Measurements from ENCODE around the gene FBXO10. TPM values are rescaled to one million over a fixed set of nuclear protein-coding genes. Genes with fewer than 3 reads are reported as not detected.

FBXO10 gene
- total RNA-seq, 4 donors from 2014 or later = 5.1 to 10.5 (median 7.2) TPM

- Histone ChIP-seq H3K36me3 (no peaks in the 10 kb centered on the region), H3K4me1 (no peaks in the 10 kb centered on the region), H3K4me3 (no peak overlapping the region), H3K27ac (no peak overlapping the region), H3K27me3 (peaks cover 7% of the 10 kb centered on the region), H3K9me3 (no peaks in the 10 kb centered on the region)
- TF ChIP-seq EP300 (IDR thresholded peaks at IDR 0.05) = no peak
- 72 to 74% methylated on average over 2 to 4 of the region's 4 CpGs for WGBS, 2 donors (ENCODE audit: low coverage in 1 of 2)
- no peak for ATAC-seq
Observed at GRCh38 chr9:37618817-37619216, 42.6 kb upstream of the FBXO10 start.

- ATAC-seq = no peak
Observed at GRCh38 chr9:37617832-37618231, 41.7 kb upstream of the FBXO10 start.

GRCh38 chr9:37617161-37617560, 41.0 kb upstream of the FBXO10 start:
- H3K36me3 ChIP-seq = no peaks in the 10 kb centered on the region
- no peak for ATAC-seq
- 59% methylated on average over 2 of the region's 2 CpGs for WGBS, 2 donors (ENCODE audit: low coverage in 1 of 2)

More at GRCh38 chr9:37617832-37618231, 41.7 kb upstream of the FBXO10 start:
- Histone ChIP-seq H3K27me3 (peaks cover 9% of the 10 kb centered on the region), H3K4me3 (no peak overlapping the region), H3K27ac (no peak overlapping the region), H3K36me3 (no peaks in the 10 kb centered on the region), H3K4me1 (no peaks in the 10 kb centered on the region), H3K9me3 (no peaks in the 10 kb centered on the region)
- TF ChIP-seq POLR2AphosphoS5 (IDR thresholded peaks at IDR 0.05) = no peak
- TF ChIP-seq EP300 (IDR thresholded peaks at IDR 0.05) = no peak
- no peak for TF ChIP-seq POLR2A (IDR thresholded peaks at IDR 0.05)
- TF ChIP-seq CTCF (IDR thresholded peaks at IDR 0.05) = no peak
- 31 to 45% methylated on average over 2 to 3 of the region's 4 CpGs for WGBS, 2 donors (ENCODE audit: low coverage in 1 of 2)

GRCh38 chr9:37611961-37612360, 35.8 kb upstream of the FBXO10 start:
- no peak for ATAC-seq
- H3K9me3 ChIP-seq = no peaks in the 10 kb centered on the region
- TF ChIP-seq POLR2A (IDR thresholded peaks at IDR 0.05) (no peak), EP300 (IDR thresholded peaks at IDR 0.05) (no peak), POLR2AphosphoS5 (IDR thresholded peaks at IDR 0.05) (no peak), CTCF (IDR thresholded peaks at IDR 0.05) (no peak)
- H3K4me1 ChIP-seq = no peaks in the 10 kb centered on the region
- peaks cover 15% of the 10 kb centered on the region for H3K27me3 ChIP-seq
- no peak overlapping the region for H3K27ac ChIP-seq
- H3K36me3 ChIP-seq = no peaks in the 10 kb centered on the region
- 40 to 80% methylated on average over 1 of the region's 1 CpG for WGBS, 2 donors (ENCODE audit: low coverage in 1 of 2)
- H3K4me3 ChIP-seq = no peak overlapping the region

More at GRCh38 chr9:37617161-37617560, 41.0 kb upstream of the FBXO10 start:
- H3K27ac ChIP-seq = no peak overlapping the region
- H3K27me3 ChIP-seq = peaks cover 16% of the 10 kb centered on the region
- no peaks in the 10 kb centered on the region for H3K9me3 ChIP-seq
- no peak for TF ChIP-seq POLR2AphosphoS5 (IDR thresholded peaks at IDR 0.05)
- TF ChIP-seq EP300 (IDR thresholded peaks at IDR 0.05) = no peak
- no peak for TF ChIP-seq POLR2A (IDR thresholded peaks at IDR 0.05)
- no peak for TF ChIP-seq CTCF (IDR thresholded peaks at IDR 0.05)
- no peak overlapping the region for H3K4me3 ChIP-seq
- H3K4me1 ChIP-seq = no peaks in the 10 kb centered on the region

GRCh38 chr9:37611014-37611413, 34.8 kb upstream of the FBXO10 start:
- no peaks in the 10 kb centered on the region for H3K9me3 ChIP-seq

More at GRCh38 chr9:37611014-37611413, 34.8 kb upstream of the FBXO10 start:
- ATAC-seq = no peak
- Histone ChIP-seq H3K36me3 (no peaks in the 10 kb centered on the region), H3K27ac (no peak overlapping the region), H3K4me1 (no peaks in the 10 kb centered on the region), H3K27me3 (peaks cover 14% of the 10 kb centered on the region), H3K4me3 (no peak overlapping the region)
- TF ChIP-seq CTCF (IDR thresholded peaks at IDR 0.05) (no peak), POLR2A (IDR thresholded peaks at IDR 0.05) (no peak), POLR2AphosphoS5 (IDR thresholded peaks at IDR 0.05) (no peak), EP300 (IDR thresholded peaks at IDR 0.05) (no peak)
- WGBS, 2 donors (ENCODE audit: low coverage in 1 of 2) = 60 to 65% methylated on average over 5 to 6 of the region's 6 CpGs
